GM12878 (cell line): Measurements from ENCODE around the gene DNAH9. TPM values are rescaled to one million over a fixed set of nuclear protein-coding genes. Genes with fewer than 3 reads are reported as not detected.

Source experiments
- ATF7 ChIP-seq: fragments of 450-650 bp; IDR thresholded peaks from 2 replicates; pipeline ENCODE4 v1.6.1; 2016; ENCODE audit warnings: low read depth, mild to moderate bottlenecking
- ELK1 ChIP-seq: IDR thresholded peaks from 2 replicates; pipeline ENCODE4 v1.6.1; 2012; ENCODE audit warnings: low read depth, low read length, improper control_type of control experiment
- LARP7 ChIP-seq: fragments of 450-650 bp; IDR thresholded peaks from 2 replicates; pipeline ENCODE4 v1.6.1; 2017; ENCODE audit warnings: mild to moderate bottlenecking
- MEF2B ChIP-seq: fragments of 450-650 bp; IDR thresholded peaks from 2 replicates; pipeline ENCODE4 v1.6.1; 2018; ENCODE audit warnings: mild to moderate bottlenecking, moderate library complexity; ENCODE audit not compliant: partially characterized antibody, poor library complexity, severe bottlenecking
- MTA2 ChIP-seq: fragments of 450-650 bp; IDR thresholded peaks from 2 replicates; pipeline ENCODE4 v1.6.1; 2016; ENCODE audit warnings: low read depth, mild to moderate bottlenecking, moderate library complexity
- MXI1 ChIP-seq: fragments of 150-350 bp; IDR thresholded peaks from 2 replicates; pipeline ENCODE4 v1.6.1; 2011; ENCODE audit warnings: low read depth, mild to moderate bottlenecking, inconsistent platforms, low read length, improper control_type of control experiment
- NR2C2 ChIP-seq: IDR thresholded peaks from 2 replicates; pipeline ENCODE4 v1.6.1; 2011; ENCODE audit warnings: borderline replicate concordance, low read depth; ENCODE audit not compliant: control insufficient read depth, insufficient read length
- NR2F1 ChIP-seq: fragments of 450-650 bp; conservative IDR thresholded peaks from 2 replicates; pipeline ENCODE4 v1.6.1; 2017; ENCODE audit warnings: mild to moderate bottlenecking
- TBL1XR1 ChIP-seq: IDR thresholded peaks from 2 replicates; pipeline ENCODE4 v1.6.1; 2012; ENCODE audit warnings: low read depth, low read length, improper control_type of control experiment
- TCF3 ChIP-seq: IDR thresholded peaks from 2 replicates; pipeline ENCODE4 v1.6.1; 2012; ENCODE audit warnings: low read depth, mild to moderate bottlenecking, low read length, borderline replicate concordance; ENCODE audit not compliant: insufficient read depth
- ZNF24 ChIP-seq: fragments of 450-650 bp; IDR thresholded peaks from 2 replicates; pipeline ENCODE4 v1.6.1; 2017; ENCODE audit warnings: antibody characterized with exemption, mild to moderate bottlenecking
- ZNF687 ChIP-seq: fragments of 450-650 bp; IDR thresholded peaks from 2 replicates; pipeline ENCODE4 v1.6.1; 2017; ENCODE audit warnings: mild to moderate bottlenecking, moderate library complexity
- polyA plus RNA-seq, 11 experiments: library from polyadenylated mRNA; depleted of rRNA in 4 of 11; unstranded in 6 of 11; stranded (reverse) in 5 of 11; fragments of >200 nt; fragmentation: Nextera tagmentation in 4 of 11; fragmentation: Illumina TruSeq in 1 of 11; extraction: Ambion mirVana in 4 of 11; extraction: Trizol in 1 of 11; gene quantifications; 1 replicate in 1 of 11; 2 replicates in 10 of 11; pipeline versions ENCODE4 v1.2.1 to v1.2.3, GENCODE V29; 2011 to 2016; ENCODE audit warnings: inconsistent platforms in 2 of 11, missing spikeins in 2 of 11, low read depth in 1 of 11
- total RNA-seq, 4 experiments: library from RNA; depleted of rRNA in 3 of 4; stranded (reverse); fragments of >200 nt in 3 of 4; fragmentation: Illumina TruSeq in 1 of 4; extraction: Trizol in 1 of 4; gene quantifications; 2 replicates each; pipeline versions ENCODE4 v1.2.1 to v1.2.3, GENCODE V29; 2013 to 2021
- TF ChIP-seq, protein P1 (sequence below): fragments of 150-350 bp; IDR thresholded peaks from 2 replicates; pipeline ENCODE4 v1.6.1; 2016; ENCODE audit warnings: low read depth, low read length
- TF ChIP-seq, protein P2 (sequence below): fragments of 450-650 bp; IDR thresholded peaks from 2 replicates; pipeline ENCODE4 v1.6.1; 2014; ENCODE audit warnings: mild to moderate bottlenecking

The DNAH9 gene
- total and polyA plus RNA-seq, 10 of the 15 experiments (the other 5 are each of a cell fraction or from before 2014, with no cell fraction given), result 0.10 to 0.40 (median 0.19) TPM; not detected in 7

DNA sequence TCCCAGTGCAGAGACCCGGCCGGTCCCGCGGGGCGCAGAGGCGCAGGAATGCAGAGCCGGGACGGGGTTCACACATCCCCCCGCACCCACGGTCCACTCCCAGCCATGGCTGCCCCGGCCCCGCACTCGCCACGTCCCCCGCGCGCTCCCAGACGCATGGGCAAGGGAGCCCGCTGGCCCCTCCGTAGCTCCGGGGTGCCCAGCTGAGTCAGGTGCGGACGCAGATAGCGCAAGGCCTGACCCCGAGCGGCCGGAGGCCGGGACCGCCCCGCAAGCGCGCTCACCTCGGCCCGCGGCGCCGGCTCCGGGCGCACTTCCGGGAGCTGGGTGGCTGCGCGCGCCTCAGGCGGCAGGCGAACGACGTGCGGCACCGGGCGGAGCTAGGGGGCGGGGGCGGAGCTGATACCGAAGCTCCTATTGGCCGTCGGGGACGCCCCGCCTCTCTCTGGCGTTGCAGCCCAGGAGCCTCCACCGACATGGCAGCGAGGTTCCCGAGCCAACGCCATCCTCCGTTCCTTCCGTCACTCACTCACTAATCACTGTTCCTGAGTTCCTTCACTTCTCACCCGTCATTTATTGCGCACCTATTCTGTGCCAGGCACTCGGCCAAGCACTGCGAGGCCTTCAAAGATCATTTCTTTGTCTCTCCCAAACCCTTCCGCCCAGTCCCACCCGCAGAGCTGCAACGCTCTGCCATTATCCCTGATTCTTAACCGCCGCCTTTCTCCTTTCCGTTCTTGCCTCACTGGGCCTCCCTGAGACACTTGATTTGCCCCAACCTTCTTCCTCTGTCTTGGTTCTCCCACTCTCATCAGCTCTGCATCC lies 399.1 kb downstream of the DNAH9 start, which contains the start of gene ZNF18 (continued):
- TF ChIP-seq, protein P1, sequence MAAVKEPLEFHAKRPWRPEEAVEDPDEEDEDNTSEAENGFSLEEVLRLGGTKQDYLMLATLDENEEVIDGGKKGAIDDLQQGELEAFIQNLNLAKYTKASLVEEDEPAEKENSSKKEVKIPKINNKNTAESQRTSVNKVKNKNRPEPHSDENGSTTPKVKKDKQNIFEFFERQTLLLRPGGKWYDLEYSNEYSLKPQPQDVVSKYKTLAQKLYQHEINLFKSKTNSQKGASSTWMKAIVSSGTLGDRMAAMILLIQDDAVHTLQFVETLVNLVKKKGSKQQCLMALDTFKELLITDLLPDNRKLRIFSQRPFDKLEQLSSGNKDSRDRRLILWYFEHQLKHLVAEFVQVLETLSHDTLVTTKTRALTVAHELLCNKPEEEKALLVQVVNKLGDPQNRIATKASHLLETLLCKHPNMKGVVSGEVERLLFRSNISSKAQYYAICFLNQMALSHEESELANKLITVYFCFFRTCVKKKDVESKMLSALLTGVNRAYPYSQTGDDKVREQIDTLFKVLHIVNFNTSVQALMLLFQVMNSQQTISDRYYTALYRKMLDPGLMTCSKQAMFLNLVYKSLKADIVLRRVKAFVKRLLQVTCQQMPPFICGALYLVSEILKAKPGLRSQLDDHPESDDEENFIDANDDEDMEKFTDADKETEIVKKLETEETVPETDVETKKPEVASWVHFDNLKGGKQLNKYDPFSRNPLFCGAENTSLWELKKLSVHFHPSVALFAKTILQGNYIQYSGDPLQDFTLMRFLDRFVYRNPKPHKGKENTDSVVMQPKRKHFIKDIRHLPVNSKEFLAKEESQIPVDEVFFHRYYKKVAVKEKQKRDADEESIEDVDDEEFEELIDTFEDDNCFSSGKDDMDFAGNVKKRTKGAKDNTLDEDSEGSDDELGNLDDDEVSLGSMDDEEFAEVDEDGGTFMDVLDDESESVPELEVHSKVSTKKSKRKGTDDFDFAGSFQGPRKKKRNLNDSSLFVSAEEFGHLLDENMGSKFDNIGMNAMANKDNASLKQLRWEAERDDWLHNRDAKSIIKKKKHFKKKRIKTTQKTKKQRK, result no peak
- TF ChIP-seq MXI1 (peak; percentile 58; the same call in 1 of the 2 replicates), TCF3 (0 out of 2 replicates have a peak, but pooled peaks have one; percentile 54), ELK1 (no peak), ZNF687 (peak; percentile 72), ATF7 (0 out of 2 replicates have a peak, but pooled peaks have one; percentile 39), LARP7 (peak; percentile 66; the same call in 1 of the 2 replicates), TBL1XR1 (no peak), ZNF24 (no peak), NR2C2 (no peak), MTA2 (no peak), NR2F1 (peak; percentile 92), MEF2B (no peak)
- TF ChIP-seq, protein P2, sequence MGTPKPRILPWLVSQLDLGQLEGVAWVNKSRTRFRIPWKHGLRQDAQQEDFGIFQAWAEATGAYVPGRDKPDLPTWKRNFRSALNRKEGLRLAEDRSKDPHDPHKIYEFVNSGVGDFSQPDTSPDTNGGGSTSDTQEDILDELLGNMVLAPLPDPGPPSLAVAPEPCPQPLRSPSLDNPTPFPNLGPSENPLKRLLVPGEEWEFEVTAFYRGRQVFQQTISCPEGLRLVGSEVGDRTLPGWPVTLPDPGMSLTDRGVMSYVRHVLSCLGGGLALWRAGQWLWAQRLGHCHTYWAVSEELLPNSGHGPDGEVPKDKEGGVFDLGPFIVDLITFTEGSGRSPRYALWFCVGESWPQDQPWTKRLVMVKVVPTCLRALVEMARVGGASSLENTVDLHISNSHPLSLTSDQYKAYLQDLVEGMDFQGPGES, result no peak
